HG03342 (cell line): Measurements from ENCODE around the gene WDR55.
A peak's percentile ranks its signal among the peaks of the same experiment; 100 is the strongest.
"Not testable (repeated sequence)": the region's sequence is repeated elsewhere in the genome, so short reads cannot be mapped to it uniquely, and the experiment has no call there.

Experiments
- ATAC-seq: cut with Tn5 transposase; IDR thresholded peaks from one replicate; pipeline ENCODE4 v1.9.1; 2021; ENCODE audit warnings: mild to moderate bottlenecking, moderate library complexity; ENCODE audit not compliant: unreplicated experiment

WDR55 gene

DNA sequence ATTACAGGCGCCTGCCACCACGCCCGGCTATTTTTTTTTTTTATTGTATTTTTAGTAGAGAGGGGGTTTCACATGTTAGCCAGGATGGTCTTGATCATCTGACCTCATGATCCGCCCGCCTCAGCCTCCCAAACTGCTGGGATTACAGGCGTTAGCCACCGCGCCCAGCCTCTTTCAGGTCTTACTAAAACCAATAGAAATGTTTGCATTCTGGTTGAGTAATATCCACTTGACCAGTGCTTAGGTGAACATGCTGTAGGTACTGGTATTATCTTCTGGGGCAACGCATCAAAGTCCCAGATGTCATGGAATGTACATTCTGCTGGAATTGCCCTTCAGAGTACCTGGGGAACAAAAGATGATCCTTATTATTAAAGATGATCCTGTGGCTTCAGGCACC is 44.1 kb downstream of the WDR55 start:
- ATAC-seq = not testable (repeated sequence)

DNA sequence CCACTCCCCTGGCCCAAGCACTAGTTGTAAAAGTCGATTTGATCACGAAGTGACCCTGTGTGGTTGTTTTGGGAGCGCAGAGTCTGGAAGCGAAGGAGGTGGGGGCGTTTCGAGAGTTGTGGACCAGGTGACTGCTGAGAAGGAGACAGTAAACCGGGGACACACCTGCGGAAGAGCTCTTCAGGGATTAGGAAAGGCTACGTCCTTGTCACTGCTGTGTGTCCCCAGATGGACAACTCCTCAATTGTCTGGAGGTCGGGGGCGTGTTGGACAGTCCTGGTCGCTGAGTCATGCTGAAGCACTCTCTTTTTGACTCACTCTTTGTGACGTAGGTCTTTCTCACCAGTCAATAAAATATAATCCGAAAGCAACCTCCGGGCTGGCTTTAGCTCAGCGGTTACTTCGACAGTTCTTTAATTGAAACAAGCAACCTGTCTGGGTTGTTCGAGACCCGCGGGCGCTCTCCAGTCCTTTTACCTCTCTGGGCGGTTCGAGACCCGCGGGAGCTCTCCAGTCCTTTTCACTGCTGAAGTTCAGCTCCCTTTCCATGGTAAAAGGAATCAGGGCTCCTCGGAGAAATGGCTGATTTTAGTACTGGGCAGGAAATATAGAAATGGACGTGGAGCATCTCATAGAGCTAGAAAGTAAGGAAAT is 46.3 kb downstream of the WDR55 start:
- ATAC-seq = peak; percentile 89

DNA sequence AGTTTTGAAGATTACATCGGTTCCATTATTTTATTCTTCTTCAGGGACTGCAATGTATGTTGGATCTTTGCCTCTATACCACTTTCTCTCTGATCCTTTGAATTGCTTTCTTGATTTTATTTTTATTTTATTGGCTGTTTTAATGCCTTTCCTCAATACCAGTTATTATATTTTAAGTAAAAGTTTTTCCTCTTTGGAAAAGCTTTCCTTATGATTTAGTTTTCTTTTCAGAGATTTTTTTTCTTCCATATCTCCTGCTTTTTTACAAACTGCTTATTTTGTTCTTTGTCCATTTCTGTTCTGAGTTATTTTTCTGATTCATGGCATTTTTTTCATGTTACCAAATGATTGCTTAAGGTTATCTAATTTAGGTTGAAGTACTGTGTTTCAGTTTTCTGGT is 47.1 kb downstream of the WDR55 start:
- ATAC-seq = no peak

DNA sequence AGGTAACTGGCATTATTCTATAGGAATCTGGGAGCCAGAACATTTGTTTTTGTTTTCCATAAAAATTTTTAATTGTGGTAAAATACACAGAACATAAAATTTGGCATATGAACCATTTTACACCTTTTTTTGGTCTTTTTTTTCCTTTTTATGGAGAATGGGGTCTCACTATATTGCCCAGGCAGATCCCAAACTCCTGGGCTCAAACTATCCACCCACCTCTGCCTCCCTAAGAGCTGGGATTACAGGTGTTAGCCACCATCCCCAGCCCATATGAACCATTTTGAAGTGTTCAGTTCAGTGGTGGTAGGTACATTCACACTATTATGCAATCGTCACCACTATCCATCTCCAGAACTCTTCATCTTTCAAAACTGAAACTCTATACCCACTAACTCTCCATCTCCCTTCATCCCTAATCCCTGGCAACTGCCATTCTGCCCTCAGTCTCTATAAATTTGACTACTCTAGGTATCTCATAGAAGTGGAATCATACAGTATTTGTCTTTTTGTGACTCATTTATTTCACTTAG is 48.9 kb downstream of the WDR55 start:
- ATAC-seq = no peak

DNA sequence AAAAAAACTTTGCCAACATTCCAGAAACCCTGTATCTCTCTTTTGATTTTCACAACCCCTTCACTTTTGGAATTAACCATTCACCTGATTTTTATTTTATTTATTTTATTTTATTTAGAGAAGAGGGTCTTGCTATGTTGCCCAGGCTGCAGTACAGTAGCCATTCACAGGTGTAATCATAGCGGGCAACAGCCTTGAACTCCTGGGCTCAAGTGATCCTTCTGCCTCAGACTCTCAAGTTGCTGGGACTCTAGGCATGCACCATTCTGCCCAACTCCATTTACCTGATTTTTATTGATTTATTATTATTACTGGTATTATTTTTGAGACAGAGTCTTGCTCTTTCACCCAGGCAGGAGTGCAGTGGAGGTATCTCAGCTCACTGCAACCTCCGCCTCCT is 51.5 kb downstream of the WDR55 start:
- ATAC-seq = not testable (repeated sequence)

DNA sequence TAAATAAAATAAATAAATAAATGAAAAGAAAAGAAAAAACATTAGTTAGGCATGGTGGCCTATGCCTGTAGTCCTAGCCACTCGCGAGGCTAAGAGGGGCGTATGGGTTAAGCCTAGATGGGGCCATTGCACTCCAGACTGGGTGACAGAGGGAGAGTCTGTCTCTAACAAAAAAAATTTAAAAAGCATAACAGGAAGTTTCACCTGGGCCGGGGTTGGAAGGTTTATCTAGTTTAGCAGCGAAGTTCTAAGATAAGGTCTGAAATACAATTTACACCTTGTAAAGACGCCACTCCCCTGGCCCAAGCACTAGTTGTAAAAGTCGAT is 53.5 kb downstream of the WDR55 start:
- ATAC-seq = no peak

DNA sequence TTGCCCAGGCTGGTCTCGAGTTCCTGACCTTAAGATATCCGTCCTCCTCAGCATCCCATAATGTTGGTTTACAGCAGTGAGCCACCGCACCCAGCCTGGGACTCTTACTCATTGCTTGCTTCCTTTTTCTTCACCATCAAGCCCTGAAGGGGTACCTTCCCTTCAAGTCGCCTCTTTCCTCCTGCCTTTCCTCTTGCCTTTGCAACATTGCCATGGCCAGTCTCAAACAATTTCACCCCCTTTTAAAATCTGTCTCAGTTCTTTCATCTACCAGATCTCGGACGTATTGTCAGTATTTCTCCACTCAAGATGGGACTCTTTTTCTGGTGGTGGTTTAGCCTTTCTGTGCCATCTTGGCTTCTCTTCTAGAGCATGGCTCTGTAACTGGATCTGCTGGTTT is 56.0 kb downstream of the WDR55 start:
- not testable (repeated sequence) for ATAC-seq

DNA sequence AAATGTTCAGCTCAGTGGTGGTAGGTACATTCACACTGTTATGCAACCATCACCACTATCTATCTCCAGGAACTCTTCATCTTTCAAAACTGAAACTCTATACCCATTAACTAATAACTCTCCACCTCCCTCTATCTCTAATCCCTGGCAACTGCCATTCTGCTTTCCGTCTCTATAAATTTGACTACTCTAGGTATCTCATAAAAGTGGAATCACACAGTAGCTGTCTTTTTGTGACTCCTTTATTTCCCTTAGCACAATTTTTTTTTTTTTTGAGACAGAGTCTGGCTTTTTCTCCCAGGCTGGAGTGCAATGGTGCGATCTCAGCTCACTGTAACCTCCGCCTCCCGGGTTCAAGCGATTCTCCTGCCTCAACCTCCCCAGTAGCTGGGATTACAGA is 56.7 kb downstream of the WDR55 start:
- not testable (repeated sequence) for ATAC-seq
